Measurements from ENCODE around the gene AAK1.

- no peak for TF ChIP-seq ZNF510 (CRISPR knock-in tag; IDR thresholded peaks at IDR 0.05; ENCODE audit: low read depth)
- no peak for TF ChIP-seq CHD2 (IDR thresholded peaks at IDR 0.05; ENCODE audit: low read depth, low read length)
- no peak for TF ChIP-seq ZNF33A (CRISPR knock-in tag; IDR thresholded peaks at IDR 0.05; ENCODE audit: borderline replicate concordance)
Measured at GRCh38 chr2:69501301-69501700, 142.2 kb downstream of the AAK1 start.
